GM19397 (cell line): Measurements from ENCODE around the gene UIMC1.
A peak's percentile ranks its signal among the peaks of the same experiment; 100 is the strongest.
"Not testable (repeated sequence)": the region's sequence is repeated elsewhere in the genome, so short reads cannot be mapped to it uniquely, and the experiment has no call there.

ENCODE experiments used
- ATAC-seq: cut with Tn5 transposase; IDR thresholded peaks from one replicate; pipeline ENCODE4 v1.9.1; 2021; ENCODE audit warnings: mild to moderate bottlenecking, moderate library complexity; ENCODE audit not compliant: unreplicated experiment

Gene UIMC1

DNA sequence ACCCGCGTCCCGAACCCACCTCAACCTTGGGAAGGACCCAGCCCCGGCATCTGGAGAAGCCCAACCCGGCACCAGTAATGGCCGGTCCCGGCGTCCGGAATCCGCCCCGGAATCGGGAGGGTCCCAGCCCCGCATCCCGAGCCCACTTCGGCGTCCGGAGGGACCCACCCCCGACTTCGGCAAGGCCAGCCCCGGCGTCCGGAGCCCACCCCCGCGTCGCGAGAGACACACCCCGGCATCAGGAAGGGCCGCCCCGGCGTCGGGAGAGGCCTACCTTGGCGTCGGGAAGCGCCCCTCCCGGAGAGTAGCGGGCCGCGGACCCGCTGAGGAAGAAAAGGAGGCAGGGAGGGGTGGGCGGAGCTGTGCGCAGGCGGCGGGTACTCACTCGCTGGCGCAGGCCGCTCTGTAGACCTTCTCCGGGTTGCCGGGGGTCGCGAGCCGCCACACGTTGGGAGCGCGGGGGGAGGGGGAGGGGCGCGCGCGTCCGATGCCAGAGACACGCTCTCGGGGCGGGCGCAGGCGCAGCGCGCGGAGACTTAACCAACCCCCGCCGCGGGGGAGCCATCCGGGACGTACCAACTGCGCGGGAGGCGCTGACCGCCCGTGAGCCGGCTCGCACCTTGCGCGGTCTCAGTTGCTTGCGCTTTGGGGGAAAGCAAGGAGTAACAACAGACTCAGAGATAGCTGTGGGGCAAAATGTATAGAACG lies at the start of gene UIMC1:
TSS of gene UIMC1 (minus strand) at position 515 of the 708 bp plus-strand sequence. CDS start 24,164 bp downstream, outside the sequence.
- ATAC-seq, result peak; percentile 66

DNA sequence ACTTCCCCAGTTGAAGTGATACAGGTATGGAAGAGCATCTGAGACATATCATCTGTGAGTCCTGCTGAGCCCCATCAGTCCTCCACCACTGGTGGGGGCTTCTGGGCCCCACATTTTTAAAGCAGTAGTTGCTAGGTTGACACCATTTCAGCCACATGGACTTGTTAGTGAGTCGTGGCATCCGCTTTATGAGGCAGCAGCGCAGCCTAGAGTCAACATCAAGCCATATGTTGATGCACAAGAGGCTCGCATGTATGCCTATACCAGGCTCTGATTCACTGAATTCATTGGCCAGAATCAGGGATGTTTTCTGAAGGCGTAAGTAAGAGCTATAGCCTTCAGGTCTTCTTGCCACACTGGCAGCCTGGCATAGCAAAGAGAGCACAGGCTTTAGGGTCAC lies 42.7 kb upstream of the UIMC1 start:
- ATAC-seq, result no peak

GRCh38 chr5:177048531-177048930 lies 42.0 kb upstream of the UIMC1 start:
- not testable (repeated sequence) for ATAC-seq

DNA sequence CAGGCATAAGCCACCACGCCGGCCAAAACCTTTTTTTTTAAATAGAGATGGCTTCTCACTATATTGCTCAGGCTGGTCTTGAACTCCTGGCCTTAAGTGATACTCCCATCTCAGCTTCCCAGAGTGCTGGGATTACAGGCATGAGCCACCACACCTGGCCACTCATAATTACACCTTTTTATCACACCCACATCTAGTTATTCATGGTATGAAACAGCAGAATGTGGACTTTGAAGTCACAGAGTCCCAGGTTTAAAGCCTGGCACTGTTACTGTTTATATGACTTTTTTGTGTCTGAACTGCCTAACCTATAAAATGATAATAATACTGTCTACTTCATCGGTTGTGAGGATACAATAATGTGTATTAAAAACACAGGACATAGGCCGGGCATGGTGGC lies 39.1 kb upstream of the UIMC1 start:
- no peak for ATAC-seq

DNA sequence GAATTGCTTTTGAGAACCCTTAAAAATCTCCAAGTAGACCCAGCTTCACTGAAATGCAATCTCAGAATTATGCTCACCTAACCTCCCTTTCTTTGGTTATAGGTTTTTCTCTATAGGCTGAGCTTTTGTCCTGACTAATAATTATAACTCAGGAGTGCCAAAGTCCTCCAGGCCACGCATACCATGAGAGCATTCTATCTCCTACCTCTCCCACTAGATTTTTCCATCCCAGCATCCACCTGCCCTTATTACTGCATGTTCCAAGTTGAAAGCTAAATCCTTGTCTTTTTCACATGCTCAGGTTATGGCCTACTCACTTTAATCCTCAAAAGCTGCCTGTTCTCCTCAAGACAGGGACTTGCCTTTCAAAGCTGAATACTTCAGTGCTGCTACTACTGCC lies 38.1 kb upstream of the UIMC1 start:
- no peak for ATAC-seq

DNA sequence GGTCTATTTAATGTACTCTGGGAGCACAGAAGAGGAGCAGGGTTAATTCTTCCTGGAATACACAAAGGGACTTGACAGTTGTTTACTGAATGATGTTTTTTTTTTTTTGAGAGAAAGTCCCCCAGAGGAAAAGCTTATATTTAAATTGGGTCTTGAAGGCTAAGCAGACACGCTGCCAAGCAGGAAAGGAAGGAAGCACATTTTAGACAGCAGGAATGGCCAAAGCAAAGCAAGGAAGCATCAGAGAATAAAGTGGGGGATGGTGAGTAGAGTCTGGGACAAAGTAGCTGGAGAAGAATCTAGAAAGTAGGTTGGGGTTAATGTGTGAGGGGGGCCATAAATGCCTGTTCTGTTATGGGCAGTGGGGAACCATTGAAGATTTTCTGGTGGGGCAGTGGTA lies 37.4 kb upstream of the UIMC1 start:
- no peak for ATAC-seq

- no peak for ATAC-seq
These were observed 36.5 kb upstream of the UIMC1 start for GRCh38 chr5:177043114-177043513.

DNA sequence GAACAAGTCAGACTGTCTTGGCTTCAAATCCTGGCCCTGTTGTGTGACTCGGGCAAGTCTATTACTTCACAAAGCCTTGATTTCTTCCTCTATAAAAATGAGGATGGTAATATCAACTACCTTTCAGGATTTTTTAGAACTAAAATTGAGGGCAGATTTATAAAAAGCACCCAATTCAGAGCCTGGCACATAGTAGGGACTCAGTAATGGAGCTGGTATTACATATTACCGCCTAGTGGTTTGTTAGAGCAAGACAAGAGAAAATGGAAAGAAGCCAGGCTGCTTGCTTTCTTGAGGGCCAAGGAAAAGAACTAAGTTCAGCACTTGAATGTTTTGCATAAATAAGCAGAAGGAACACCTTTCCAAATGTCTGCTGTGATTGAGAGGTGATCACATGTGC lies 35.4 kb upstream of the UIMC1 start:
- no peak for ATAC-seq

- ATAC-seq, result no peak
These were observed 34.3 kb upstream of the UIMC1 start for GRCh38 chr5:177040814-177041420.

GRCh38 chr5:177036921-177037320 lies 30.3 kb upstream of the UIMC1 start:
- no peak for ATAC-seq

- ATAC-seq, result no peak
These were observed 29.9 kb upstream of the UIMC1 start for GRCh38 chr5:177036443-177036842.

DNA sequence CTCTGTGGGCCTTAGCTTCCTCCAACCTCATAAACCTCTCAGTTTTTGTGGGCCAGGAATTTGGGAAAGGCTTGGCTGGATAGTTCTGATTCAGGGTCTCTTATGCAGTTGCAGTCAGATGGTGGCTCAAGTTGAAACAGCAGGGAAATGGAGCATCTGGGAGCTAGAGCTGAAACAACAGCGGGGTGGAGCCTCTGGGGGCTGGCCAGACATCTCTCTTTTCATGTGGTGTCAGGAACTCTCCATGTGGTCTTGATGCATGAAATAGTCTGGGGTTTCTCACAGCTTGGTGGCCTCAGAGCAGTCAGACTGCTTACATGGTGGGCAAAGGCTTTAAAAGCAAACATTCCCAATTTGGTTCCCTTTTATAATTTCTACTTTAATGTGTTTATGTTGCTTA lies 29.4 kb upstream of the UIMC1 start:
- no peak for ATAC-seq

DNA sequence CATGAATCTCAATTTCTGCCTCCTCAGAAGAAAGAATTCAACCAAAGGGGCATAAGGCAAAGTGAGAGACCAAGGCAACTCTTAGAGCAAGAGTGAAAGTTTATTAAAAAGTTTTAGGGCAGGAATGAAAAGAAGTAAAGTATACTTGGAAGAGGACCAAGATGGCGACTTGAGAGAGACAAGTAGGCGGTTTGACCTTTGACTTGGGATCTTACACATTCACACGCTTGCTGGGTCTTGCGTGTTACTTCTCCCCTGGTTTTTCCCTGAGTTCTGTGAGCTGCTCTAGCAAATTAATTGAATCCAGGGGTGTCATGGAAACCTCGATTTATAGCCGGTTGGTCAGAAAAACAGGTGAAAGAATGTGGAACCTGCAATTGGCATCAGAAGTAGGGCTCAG lies 22.9 kb upstream of the UIMC1 start:
- ATAC-seq, result no peak

DNA sequence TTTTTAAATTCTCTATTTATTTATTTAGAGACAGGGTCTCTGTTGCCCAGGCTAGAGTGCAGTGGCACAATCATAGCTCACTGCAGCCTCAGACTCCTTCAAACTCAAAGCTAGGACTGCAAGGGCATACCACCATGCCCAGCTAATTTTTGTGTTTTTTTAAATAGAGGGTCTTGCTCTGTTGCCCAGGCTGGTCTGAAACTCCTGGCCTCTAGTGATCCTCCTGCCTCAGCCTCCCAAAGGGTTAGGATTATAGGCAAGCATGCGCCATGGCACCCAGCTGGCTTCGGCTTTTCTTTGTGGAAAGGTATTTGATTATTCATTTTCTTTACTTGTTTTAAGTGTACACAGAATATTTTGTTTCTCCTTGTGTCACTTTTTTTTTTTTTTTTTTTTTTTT lies 21.1 kb upstream of the UIMC1 start:
- no peak for ATAC-seq

DNA sequence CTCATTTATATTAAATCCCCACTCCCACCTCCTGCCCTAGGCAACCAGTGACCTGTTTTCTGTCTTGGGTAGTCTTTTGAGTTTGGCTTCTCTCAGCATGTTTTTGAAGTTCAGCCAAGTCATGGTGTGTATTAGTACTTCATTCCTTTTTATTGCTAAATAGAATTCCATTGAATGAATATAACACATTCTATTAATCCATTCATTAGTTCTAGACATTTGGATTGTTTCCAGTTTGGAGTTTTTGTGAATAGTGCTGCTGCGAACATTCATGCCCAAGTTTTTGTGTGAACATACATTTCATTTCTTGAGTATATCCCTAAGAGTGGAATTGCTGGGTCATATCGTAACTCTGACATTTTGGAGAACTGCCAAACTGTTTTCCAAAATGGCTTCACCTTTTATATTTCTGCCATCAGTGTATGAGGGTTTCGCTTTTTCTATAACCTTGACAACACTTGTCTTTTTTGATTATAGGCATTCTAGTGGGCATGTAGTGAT lies 18.6 kb upstream of the UIMC1 start:
- no peak for ATAC-seq

- no peak for ATAC-seq
These were observed 18.0 kb upstream of the UIMC1 start for GRCh38 chr5:177024559-177024958.

- ATAC-seq, result peak; percentile 13
These were observed 16.7 kb upstream of the UIMC1 start for GRCh38 chr5:177023303-177023664.

DNA sequence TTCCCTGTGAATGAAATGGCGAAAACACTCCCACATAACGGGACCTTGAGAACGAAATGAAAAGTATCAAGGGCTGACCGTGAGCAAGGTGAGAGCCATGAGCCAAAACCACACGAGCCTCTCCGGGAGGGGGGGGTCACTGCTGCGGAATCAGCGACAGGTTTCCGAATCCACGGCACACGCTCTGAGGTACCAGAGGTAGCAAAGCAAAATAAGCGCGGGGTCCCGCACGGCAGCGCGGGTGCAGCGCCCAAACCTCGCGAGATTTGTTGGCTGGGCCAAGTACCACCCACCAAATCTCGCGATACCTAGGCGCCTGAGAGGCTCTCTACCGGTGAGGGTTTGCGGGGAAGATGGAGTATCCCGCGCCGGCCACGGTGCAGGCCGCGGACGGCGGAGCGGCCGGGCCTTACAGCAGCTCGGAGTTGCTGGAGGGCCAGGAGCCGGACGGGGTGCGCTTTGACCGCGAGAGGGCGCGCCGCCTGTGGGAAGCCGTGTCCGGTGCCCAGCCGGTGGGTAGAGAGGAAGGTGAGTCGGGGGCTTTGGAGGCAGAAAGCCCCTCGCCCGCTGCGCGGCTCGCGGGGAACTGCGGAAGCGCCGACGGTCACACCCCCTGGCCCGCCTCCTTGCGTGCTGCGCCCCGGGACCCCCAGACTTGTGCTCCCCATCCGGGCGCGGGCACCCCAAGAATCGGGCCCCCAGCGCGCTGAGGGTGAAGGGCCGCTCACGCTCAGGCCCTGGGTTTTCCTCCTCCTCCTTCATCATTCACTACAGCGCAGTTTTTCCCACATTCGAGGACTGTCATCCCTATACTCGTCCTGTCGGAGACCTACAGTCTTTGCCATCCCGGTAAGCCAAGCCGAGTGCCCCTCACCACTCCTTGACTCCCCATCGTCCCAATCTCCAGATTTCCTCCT lies 16.1 kb upstream of the UIMC1 start, which contains the start of gene ZNF346:
TSS of gene ZNF346 (plus strand) at position 311 of the 917 bp plus-strand sequence. CDS start at position 354, 43 bp downstream.
- peak; percentile 82 for ATAC-seq

DNA sequence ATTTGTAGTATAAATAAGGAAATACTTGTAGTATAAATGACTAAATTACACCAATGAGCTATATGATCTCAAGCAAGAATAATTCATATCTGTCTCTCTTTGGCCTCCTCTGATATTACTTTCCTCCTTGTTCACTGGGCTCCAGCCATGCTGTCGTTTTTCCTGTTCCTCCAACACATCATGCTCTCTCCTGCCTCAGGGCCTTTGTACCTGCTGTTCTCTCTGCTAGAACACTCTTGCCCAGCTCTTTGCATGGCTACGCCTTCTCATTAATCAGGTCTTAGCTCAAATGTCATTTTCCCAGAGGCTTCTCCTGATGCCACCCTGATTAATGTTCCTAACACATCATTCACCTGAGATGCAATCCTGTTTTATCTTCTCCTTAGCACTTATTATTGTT lies 13.5 kb upstream of the UIMC1 start:
- ATAC-seq, result no peak

GRCh38 chr5:177018341-177018740 lies 11.8 kb upstream of the UIMC1 start:
- ATAC-seq, result no peak

GRCh38 chr5:177015156-177015555 lies 8.6 kb upstream of the UIMC1 start:
- no peak for ATAC-seq
